NCI-H1436 treated with DMSO at 0.1 percent for 48 hours (cell line): ENCODE results near the gene TMCC1.
"Not testable (repeated sequence)": the region's sequence is repeated elsewhere in the genome, so short reads cannot be mapped to it uniquely, and the experiment has no call there.

Source experiments
- DNase-seq: peaks from one replicate; lab custom pipeline; 2025; lab: John Stamatoyannopoulos, UW

TMCC1 gene

DNA sequence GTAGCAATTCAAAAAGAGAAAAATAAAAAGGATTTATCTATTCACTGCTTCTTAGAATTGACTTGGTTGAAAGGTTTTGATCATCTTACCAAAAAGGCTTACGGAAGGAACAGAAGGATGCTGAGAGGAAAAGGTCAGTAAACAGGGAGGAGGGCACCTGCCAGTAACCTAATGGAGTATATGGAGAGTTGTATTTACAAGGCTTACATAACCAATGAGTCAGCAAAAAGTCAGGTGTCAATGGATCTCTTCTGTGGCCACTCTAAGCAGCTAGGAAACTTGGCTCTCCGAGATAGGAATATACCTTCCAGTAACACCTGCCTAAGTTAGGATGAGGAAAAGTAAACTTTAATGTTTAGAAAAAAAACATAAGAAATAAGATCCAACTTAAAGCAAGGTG is 206.6 kb downstream of the TMCC1 start:
- DNase-seq, result peak; percentile 90

DNA sequence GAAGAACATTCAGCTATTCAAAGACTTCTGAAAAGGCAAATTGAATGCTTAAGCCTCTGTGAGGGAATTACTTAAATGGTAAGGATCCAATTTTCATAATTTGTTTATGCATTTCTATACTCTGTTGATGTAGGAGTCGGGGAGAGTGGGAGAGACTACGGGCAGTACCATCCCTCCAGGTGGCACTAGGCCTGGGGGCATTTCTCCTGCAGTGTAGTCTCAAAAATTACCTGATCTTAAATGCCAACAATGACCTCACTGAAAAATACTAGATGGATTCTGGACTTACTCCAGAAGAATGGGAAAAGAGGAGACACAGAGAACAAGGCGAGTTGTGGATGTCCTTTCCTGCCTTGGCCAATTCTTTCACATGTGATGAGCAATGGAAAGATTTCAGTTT is 209.2 kb downstream of the TMCC1 start:
- no peak for DNase-seq

DNA sequence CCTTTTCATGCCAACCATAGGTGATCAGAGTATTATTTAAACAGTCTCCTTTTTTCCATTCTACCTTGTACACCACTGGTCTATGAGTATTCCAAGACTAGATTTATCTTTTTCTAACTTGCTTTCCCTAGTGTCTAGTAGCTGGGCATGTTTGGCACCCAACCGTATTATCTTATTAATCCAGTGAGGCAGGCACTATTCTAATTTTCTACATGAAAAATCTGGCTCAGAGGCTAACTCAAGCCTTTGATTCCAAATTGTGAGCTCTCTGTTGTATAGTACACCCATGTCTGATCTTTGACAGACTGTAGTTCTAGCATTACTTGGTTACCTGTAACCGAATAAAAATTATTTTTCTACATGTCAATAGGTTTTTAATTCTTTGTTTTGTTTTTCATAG is 210.3 kb downstream of the TMCC1 start:
- DNase-seq, result no peak

DNA sequence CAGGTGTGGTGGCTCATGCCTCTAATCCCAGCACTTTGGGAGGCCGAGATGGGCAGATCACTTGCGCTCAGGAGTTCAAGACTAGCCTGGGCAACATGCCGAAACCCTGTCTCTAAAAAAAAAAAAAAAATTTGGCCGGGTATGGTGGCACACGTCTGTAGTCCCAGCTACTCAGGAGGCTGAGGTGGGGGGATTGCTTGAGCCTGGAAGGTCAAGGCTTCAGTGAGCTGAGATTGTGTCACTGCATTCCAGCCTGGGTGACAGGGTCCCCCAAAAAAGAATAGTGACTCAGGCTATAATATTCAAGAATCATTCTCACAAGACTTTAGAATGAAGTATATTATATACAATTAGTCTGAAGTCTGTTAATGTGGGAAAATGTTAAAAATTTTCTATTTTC is 216.5 kb downstream of the TMCC1 start:
- no peak for DNase-seq

DNA sequence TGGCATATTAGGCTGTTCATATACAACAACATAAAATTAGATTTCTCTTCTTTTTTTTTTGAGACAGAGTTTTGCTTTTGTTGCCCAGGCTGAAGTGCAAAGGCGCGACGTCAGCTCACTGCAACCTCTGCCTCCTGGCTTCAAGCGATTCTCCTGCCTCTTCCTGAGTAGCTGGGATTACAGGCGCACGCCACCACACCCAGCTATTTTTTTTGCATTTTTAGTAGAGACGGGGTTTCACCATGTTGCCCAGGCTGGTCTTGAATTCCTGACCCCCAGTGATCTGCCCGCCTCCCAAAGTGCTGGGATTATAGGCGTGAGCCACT is 218.8 kb downstream of the TMCC1 start:
- DNase-seq, result not testable (repeated sequence)

DNA sequence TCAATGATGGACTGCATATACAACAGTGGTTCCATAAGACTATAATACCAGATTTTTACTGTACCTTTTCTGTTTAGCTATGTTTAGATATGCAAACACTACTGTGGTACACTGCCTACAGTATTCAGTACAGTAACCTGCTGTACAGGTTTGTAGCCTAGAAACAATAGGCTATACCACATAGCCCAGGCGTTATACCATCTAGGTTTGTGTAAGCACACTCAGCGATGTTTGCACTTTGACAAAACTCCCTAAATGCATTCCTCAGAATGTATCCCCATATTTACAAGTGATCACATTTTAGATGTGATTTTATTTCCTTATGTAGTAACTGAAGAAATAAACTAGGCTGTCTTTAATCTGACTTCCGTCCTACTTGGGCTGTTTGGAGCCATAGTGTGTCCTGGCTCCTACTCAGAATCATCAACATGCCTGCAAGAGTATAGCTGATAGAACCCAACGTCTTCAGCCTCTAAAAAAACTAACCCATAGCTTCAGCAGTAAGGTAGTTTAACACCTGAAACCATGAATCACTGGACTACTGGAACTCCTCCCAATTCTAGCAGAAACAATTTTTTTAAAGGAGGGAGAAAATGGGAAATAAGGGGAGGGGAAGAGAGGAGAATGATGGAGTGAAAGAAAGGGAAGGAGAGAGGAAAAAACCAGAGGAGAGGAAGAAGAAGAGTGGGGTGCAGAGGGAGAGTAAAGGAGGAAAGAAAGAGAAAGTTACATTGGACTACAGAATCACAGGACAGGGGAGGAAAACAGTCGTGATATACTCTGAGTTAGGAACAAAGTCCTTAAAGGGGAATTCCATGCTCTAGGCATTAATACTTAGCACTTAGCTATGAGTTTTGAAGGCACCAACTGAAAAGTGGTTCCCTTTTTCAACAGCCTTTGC is 219.4 kb downstream of the TMCC1 start:
- no peak for DNase-seq

DNA sequence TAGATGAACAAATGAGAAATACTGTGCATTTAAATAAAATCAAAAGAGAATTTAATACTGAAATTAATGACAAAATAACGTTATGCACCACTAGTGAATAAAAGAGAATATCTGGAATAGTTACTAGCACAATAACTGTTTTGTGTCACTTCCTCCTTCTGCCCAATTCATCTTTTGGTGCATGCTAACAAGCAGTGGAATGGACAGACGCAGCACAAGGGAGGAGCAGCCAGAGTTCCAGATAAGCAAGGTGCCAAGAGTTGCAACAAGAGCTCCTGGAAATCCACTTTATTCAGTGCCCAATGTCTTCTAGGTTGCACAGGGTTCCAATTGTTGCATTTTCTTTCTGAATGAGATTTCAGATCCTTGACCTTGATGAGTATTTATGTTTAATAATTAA is 220.5 kb downstream of the TMCC1 start:
- no peak for DNase-seq

DNA sequence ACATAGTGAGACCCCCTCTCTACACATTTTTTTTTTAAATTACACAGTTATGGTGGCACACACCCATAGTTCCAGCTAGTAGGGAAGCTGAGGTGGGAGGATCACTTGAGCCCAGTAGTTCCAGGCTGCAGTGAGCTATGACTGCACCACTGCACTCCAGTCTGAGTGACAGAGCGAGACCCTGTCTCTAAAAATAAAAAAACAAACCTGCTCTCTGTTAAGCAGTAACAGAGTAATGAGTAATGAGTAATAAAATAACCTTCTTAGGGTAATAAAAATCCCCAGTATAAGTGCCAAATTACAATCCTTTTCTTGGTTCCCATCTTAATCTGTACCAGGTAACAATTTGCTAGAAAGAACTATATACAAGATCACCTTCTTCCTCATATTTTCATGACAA is 221.1 kb downstream of the TMCC1 start:
- no peak for DNase-seq

DNA sequence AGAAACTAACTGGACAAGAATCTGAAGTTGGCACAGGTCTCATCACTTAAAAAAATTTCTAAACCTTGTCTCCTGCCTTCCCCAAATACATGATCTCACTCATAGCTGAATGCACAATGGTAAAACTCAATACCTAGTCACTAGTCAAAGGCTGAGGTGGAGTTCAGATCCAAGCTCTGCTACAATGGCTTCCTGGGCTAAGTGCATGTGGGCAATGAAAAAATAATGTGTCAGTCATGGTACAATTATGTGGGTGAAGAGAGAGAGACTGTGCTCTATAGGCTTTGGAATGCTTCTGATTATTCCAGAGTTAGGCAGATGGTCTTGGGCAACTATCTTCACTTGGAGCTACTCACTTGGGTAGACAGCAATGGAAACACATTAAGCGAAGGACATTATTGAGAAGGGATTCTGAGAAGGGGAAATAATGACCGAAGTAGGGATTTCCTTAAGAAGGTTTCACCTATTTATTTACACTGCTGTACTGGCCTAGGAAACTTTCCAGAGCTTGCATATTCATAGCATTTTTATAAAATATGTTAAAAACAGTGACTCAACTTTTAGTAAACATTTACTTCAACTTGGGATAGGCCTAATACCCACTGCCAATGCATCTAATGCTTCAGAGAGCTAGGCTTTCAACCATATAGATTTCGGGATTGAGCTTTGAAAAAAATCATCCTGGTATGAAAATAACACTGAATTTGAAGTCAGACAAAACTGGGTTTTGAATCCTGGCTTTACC is 228.3 kb downstream of the TMCC1 start:
- no peak for DNase-seq

DNA sequence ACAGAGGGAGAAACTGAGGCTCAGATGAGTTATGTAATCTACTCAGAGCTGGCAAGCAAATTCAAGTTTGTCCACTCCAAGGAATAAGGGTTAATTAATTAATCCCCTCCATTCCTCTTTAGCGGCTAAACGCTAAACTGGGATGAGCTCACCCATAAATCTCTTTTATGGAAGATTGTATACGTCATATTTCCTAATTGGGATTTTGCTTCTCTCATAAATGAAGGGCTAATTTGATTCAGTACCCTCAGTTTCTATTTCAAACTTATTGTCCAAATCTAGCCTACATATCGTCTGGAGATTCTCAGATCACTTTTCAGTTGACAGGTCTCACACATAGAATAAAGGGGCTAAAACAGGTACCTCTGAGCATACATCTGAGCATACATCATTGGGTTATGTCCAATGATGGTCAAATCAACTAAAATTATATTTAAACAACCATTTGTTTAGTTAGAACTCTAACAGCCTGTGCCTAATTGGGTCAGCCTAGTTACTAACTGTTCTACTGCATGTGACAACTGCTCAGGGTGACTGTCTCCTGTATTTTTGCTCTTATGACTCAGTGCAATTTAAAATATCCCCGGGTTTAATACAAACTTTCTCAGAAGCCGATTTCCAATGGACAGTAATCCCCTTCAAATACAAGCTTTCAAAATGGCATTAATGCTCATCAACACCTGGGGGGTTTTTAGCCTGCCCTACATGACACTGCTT is 229.4 kb downstream of the TMCC1 start:
- DNase-seq, result no peak

DNA sequence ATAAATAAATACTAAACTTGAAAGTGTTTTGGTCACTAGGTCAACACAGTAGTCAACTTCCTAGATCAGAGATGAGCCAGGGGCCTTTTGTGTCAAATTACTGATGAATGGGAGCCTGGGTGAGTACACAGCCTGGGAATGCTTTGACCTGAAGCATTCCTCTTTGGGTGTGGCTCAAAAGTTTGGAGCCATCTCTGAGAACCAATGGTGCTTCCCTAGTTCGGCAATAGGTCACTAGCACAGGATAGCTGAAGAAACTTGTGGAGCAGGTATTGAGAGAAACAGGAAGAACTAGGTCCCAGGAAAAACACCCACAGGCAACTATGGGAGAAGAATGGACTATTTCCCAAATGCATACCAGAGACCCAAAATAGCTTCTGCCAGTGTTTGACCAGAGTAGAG is 230.5 kb downstream of the TMCC1 start:
- DNase-seq, result no peak

DNA sequence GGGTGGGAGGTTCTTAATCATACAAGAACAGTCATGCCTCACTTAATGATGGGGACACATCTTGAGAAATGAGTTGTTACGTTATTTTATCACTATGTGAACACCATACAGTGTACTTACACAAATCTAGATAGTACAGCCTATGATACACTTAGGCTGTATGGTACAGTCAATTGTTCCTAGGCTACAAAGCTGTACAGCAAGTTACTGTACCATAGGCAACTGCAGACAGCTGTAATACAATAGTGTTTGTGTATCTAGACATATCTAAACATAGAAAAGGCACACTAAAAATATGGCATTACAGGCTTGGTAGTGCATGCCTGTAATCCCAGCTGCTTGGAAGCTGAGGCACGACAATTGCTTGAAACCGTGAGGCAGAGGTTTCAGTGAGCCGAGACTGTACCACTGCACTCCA is 231.3 kb downstream of the TMCC1 start:
- no peak for DNase-seq

DNA sequence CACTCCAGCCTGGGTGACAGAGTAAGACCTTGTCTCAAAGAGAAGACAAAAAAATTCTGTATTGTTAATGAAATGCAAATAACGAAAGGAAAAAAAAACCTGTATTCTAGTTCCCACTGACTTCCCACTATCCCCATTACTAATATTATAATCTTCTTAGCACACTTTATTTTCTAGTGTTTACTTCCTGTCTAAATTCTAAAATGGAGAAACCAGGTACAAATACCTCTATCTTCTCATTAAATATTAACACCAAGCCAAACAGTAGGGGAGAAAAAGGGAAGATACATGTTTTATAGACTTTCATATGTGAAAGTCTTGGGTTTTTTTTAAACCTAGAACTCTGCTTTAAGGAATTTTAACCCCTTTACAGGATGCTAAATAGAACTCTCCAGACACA is 231.7 kb downstream of the TMCC1 start:
- DNase-seq, result no peak

DNA sequence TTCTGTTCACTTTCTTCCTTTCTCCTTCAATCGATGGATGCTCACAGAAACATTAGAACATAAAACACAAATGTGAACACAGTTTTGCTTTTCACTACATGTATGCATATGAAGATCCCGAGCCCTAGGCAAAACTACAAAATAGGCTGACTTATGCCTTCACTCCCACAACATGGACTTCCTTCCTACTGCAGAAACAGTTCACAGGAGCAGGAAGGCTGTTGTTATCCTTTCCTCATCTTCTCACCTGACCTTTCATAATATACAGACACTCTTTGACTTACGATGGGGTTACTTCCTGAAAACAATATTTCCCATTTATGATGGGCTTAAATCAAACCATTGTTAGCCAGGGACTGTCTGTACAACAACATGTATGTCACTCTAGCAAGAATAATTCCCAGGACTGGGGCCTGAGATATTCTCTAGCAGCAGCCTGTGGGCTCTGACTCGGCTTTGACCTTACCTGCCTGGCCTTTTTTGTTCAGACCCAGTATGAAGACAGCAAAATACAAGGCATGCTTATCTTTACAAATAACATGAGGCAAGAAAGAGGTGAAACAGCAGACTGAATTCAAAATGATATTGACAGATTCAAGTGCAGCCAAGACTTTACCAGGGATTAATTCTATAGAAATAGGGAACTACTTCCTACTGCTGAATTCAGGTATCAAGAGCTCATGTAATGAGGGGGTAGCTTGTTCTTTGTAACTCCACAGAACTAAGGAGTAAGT is 235.2 kb downstream of the TMCC1 start:
- no peak for DNase-seq

DNA sequence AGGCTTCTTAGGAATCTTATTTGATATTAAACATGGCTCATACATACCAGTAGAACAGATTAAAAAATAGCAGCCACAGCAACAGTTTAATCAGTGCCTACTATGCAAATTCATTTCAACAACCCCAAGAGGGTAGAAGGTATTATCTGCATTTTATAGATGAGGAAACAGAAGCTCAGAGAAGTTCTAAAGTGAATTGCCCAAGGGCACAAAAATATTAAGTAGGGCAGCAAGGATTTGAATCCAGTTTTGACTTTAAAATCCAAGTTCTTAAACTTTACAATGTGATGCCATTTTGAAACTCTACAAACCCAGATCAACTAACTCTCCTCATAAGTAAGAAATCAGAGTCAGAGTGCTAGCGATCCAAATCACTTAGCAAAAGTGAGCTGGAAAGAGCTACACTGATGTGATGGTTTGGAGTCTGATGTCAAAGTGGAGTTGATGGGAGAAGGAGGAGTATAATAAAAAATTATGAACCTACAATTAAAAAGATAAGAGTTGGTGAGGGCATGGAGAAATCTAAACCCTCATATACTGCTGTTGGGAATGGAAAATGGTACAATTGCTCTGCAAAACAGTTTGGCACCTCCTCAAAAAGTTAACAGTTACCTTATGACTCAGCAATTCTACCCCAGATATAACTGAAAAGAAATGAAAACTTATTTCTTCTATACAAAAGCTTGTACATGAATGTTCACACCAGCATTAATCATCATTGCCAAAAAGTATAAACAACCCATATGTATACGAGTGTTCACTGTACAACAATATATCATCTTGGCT is 236.1 kb downstream of the TMCC1 start:
- DNase-seq, result no peak

DNA sequence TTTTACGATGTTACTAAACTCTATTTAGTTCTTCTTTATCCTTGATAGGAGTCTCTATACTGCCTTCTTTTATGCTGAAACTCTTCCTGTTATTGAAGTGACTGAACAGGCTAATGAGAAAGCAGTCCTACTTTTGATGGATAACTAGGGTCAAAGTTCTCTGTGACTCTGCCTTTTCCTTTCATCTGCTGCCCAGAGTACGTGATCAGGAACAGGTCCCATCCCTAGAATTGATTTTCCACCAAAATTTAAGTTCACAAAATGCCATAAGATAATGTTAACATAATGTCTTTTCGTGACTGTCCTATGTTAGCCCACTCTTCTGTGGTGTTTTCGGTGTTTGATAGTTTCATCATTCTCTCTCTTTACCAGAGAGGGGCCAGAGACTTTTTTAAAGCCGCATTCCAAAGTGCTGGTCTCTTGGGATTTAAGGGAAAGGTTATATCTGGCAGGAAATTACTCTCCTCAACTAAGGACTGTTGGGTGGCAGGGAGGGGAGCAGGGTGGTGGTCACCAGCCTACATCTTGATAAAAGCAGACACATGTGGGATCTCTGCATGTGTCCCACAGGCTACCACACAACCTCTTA is 236.8 kb downstream of the TMCC1 start:
- no peak for DNase-seq

DNA sequence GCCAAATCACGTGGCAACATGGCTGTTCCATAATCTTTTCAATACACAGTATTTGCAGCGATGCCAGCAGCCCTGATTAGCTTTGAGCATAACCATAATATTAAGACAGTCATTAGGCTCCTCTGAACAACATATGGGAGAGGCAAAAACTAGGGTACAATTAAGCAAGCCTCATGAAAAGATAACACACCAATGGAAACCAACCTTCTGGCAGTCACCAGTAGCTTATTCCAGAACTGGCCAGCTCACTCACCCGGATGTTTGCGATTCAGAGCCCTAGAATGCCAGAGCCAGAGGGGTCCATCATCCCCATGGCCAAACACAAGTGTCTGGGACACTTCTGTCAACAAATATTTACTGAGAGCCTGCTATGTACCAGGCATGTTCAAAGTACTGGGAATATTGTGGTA is 238.2 kb downstream of the TMCC1 start:
- no peak for DNase-seq

DNA sequence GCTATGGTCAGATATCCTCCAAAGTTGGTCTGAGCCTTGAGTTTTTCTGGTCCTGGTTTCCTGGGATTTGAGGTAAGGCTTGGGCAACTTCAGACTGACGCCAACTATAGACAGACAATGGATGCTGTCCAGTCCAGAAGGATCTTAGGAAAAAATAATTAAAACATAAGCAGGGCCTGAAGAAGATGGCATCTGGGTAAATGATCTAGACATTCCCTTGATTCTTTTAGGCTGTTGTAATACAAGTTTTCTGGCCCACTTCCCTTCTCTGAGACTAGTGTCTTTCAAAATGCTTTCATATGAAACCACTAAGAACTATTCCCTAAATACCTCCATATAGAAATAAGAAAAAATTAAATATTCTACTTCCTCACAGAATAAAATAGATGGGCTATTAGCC is 239.4 kb downstream of the TMCC1 start:
- no peak for DNase-seq

DNA sequence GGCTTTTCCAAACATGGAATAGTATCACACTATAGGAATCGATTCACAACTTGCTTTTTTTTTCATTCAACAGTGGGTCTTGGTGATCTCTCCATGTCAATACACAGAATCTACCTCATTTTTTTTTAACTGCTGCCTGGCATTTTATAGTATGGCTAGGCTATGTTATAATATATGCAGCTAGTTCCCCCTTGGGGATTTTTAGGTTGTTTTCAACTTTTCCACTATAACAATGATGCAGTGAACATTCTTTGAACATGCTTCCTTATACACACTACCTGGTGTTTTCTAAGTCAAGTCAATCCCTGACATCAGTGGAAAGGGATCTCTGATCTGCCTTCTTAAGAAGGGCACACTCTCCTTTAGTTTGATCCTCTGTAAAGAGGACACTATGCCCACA is 240.5 kb downstream of the TMCC1 start:
- DNase-seq, result no peak

DNA sequence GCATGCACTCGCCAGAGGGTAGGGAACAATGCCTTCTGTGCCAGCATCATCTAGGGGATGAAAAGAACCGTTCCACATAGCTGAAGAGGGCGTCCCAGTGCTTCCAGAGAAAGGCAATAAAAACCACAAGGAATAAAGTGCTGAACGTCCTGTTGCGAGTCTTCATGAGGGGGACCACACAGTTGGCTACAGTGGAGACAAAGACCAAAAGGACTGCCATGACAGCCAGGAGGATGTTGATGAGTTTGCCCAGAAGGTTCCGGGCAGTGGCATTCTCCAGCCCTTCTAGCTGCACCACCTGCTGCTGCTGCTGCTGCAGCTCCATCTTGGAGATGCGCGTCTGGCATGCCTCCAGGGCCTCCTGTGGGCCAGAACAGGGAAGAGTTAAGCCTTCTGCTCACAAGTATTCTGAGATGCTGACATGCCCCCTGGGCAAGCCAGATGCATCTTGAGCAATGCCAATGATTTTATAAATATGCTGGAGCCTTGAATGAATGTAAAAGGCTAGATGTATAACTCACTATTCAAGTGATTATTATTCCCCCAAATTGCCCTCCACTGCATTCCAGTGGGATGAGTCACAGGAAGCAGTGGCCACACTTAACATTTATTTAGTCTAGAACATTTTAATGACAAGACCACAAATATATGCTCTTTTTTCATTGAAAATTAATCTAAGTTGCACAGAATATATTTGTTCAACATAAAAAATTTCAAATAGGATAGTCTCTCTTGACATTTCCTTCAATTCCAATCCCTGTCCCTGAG is 241.9 kb downstream of the TMCC1 start:
- DNase-seq, result no peak
